K562 (cell line): ENCODE data around the gene KCND1. TPM values are rescaled to one million over a fixed set of nuclear protein-coding genes. Genes with fewer than 3 reads are reported as not detected.

ENCODE experiments used
- ADNP ChIP-seq: fragments of 200-800 bp; sonication (Bioruptor generic); IDR thresholded peaks from 2 replicates; pipeline ENCODE4 v1.6.1; 2016; ENCODE audit warnings: missing genetic modification characterization, missing compliant biosample characterization
- CBFA2T2 ChIP-seq: fragments of 450-650 bp; conservative IDR thresholded peaks from 2 replicates; pipeline ENCODE4 v1.6.1; 2017; ENCODE audit warnings: mild to moderate bottlenecking
- CBFB ChIP-seq: sonication (generic); formaldehyde crosslinking; IDR thresholded peaks from 2 replicates; pipeline ENCODE4 v1.4.0; 2020; ENCODE audit warnings: mild to moderate bottlenecking, missing genetic modification reagents
- CC2D1A ChIP-seq: fragments of 450-650 bp; IDR thresholded peaks from 2 replicates; pipeline ENCODE4 v1.6.1; 2017; ENCODE audit warnings: mild to moderate bottlenecking
- DMBX1 ChIP-seq: fragments of 250-450 bp; sonication (Bioruptor Pico); IDR thresholded peaks from 2 replicates; pipeline ENCODE4 v1.8.0; 2022; ENCODE audit warnings: inconsistent platforms, mild to moderate bottlenecking, moderate library complexity, borderline replicate concordance
- EGR1 ChIP-seq: fragments of 450-650 bp; conservative IDR thresholded peaks from 2 replicates; pipeline ENCODE4 v1.6.1; 2017; ENCODE audit warnings: mild to moderate bottlenecking
- KLF13 ChIP-seq: fragments of 450-650 bp; IDR thresholded peaks from 2 replicates; pipeline ENCODE4 v1.6.1; 2016; ENCODE audit warnings: missing genetic modification characterization, low read depth, mild to moderate bottlenecking, missing compliant biosample characterization, moderate library complexity, borderline replicate concordance
- MAZ ChIP-seq, 2 experiments: fragments of 450-650 bp in 1 of 2; sonication (generic) in 1 of 2; formaldehyde crosslinking; IDR thresholded peaks in 1 of 2; conservative IDR thresholded peaks in 1 of 2; 2 replicates each; pipeline versions ENCODE4 v1.4.0 to v1.5.0; 2020; ENCODE audit warnings: mild to moderate bottlenecking in 1 of 2, missing genetic modification reagents in 1 of 2
- NFIC ChIP-seq: fragments of 450-650 bp; IDR thresholded peaks from 2 replicates; pipeline ENCODE4 v1.6.1; 2017; ENCODE audit warnings: mild to moderate bottlenecking, inconsistent platforms
- NR4A1 ChIP-seq, 2 experiments: fragments of 250-450 bp in 1 of 2; fragments of 450-650 bp in 1 of 2; sonication (Bioruptor Pico) in 1 of 2; IDR thresholded peaks; 2 replicates each; pipeline versions ENCODE4 v1.4.0 to v1.6.1; 2016 to 2020; ENCODE audit warnings: mild to moderate bottlenecking in 2 of 2, missing compliant biosample characterization in 1 of 2, missing genetic modification characterization in 1 of 2, moderate library complexity in 1 of 2
- PRPF4 ChIP-seq: fragments of 200-400 bp; formaldehyde crosslinking; IDR thresholded peaks from one replicate; pipeline ENCODE4 v1.6.1; 2017; ENCODE audit warnings: low read length, low read depth, mild to moderate bottlenecking; ENCODE audit not compliant: insufficient read depth, poor library complexity, severe bottlenecking
- RCOR1 ChIP-seq, 2 experiments: IDR thresholded peaks; 2 replicates each; pipeline ENCODE4 v1.6.1; 2012; ENCODE audit warnings: low read depth in 2 of 2, low read length in 2 of 2, borderline replicate concordance in 1 of 2, improper control_type of control experiment in 1 of 2
- RUNX1 ChIP-seq: sonication (generic); IDR thresholded peaks from 2 replicates; pipeline ENCODE4 v1.6.1; 2016; ENCODE audit warnings: antibody characterized with exemption, low read depth
- SRF ChIP-seq, 2 experiments: fragments of 250-450, 450-650 bp in 1 of 2; sonication (Bioruptor Pico) in 1 of 2; sonication (generic) in 1 of 2; formaldehyde crosslinking; IDR thresholded peaks; 2 replicates each; pipeline versions ENCODE4 v1.5.0 to v1.5.1; 2020 to 2022; ENCODE audit warnings: mild to moderate bottlenecking in 1 of 2, missing genetic modification reagents in 1 of 2
- TEAD1 ChIP-seq, 2 experiments: fragments of 450-650 bp in 1 of 2; sonication (generic) in 1 of 2; formaldehyde crosslinking; IDR thresholded peaks; 2 replicates each; pipeline versions ENCODE4 v1.4.0 to v1.8.0; 2020 to 2022; ENCODE audit warnings: mild to moderate bottlenecking in 2 of 2, missing genetic modification reagents in 1 of 2
- YY1 ChIP-seq, 3 experiments: IDR thresholded peaks; 2 replicates each; pipeline ENCODE4 v1.6.1; 2011; ENCODE audit warnings: low read length in 2 of 3, mild to moderate bottlenecking in 2 of 3, moderate library complexity in 2 of 3, borderline replicate concordance in 1 of 3, control low read depth in 1 of 3, low read depth in 1 of 3; ENCODE audit not compliant: insufficient read depth in 3 of 3, insufficient replicate concordance in 2 of 3, control insufficient read depth in 1 of 3, insufficient read length in 1 of 3; ENCODE audit errors: extremely low read depth in 1 of 3
- ZNF143 ChIP-seq: sonication (generic); formaldehyde crosslinking; IDR thresholded peaks from 2 replicates; pipeline ENCODE4 v1.9.0; 2022; ENCODE audit warnings: mild to moderate bottlenecking, missing genetic modification reagents
- ZNF263 ChIP-seq: sonication (generic); formaldehyde crosslinking; IDR thresholded peaks from 2 replicates; pipeline ENCODE4 v1.8.0; 2022; ENCODE audit warnings: mild to moderate bottlenecking, missing genetic modification reagents, borderline replicate concordance
- ZNF41 ChIP-seq: fragments of 250-450 bp; sonication (Bioruptor Pico); conservative IDR thresholded peaks from 2 replicates; pipeline ENCODE4 v1.4.0; 2020; ENCODE audit warnings: mild to moderate bottlenecking
- polyA plus RNA-seq, 8 experiments: library from polyadenylated mRNA; depleted of rRNA in 4 of 8; stranded (reverse) in 5 of 8; unstranded in 3 of 8; fragments of >200 nt; fragmentation: Nextera tagmentation in 2 of 8; fragmentation: Illumina TruSeq in 1 of 8; extraction: Ambion mirVana in 2 of 8; extraction: Trizol in 1 of 8; gene quantifications; 2 replicates each; pipeline versions ENCODE4 v1.2.1 to v1.2.3, GENCODE V29; 2011 to 2014; ENCODE audit warnings: inconsistent platforms in 1 of 8, missing spikeins in 1 of 8
- total RNA-seq, 7 experiments: library from RNA; depleted of rRNA in 6 of 7; stranded (reverse); fragments of >200 nt in 6 of 7; fragmentation: Illumina TruSeq in 2 of 7; extraction: Trizol in 2 of 7; gene quantifications; 2 replicates each; pipeline versions ENCODE4 v1.2.1 to v1.2.3, GENCODE V29; 2011 to 2021; ENCODE audit warnings: low replicate concordance in 1 of 7
- TF ChIP-seq, protein P1 (sequence below), 2 experiments: fragments of 450-650 bp in 1 of 2; IDR thresholded peaks; 2 replicates each; pipeline ENCODE4 v1.6.1; 2011 to 2017; ENCODE audit warnings: low read depth in 2 of 2, antibody characterized with exemption in 1 of 2, borderline replicate concordance in 1 of 2, low read length in 1 of 2, mild to moderate bottlenecking in 1 of 2, mixed read lengths in 1 of 2; ENCODE audit not compliant: control insufficient read depth in 1 of 2
- TF ChIP-seq, protein P2 (sequence below): fragments of 450-650 bp; formaldehyde crosslinking; IDR thresholded peaks from 2 replicates; pipeline ENCODE4 v1.4.0; 2020; ENCODE audit warnings: mild to moderate bottlenecking, moderate library complexity

KCND1 gene
- total and polyA plus RNA-seq, 9 of the 15 experiments (the other 6 are each of a cell fraction or from before 2014, with no cell fraction given) = 0.06 to 0.83 (median 0.39) TPM; not detected in 1

DNA sequence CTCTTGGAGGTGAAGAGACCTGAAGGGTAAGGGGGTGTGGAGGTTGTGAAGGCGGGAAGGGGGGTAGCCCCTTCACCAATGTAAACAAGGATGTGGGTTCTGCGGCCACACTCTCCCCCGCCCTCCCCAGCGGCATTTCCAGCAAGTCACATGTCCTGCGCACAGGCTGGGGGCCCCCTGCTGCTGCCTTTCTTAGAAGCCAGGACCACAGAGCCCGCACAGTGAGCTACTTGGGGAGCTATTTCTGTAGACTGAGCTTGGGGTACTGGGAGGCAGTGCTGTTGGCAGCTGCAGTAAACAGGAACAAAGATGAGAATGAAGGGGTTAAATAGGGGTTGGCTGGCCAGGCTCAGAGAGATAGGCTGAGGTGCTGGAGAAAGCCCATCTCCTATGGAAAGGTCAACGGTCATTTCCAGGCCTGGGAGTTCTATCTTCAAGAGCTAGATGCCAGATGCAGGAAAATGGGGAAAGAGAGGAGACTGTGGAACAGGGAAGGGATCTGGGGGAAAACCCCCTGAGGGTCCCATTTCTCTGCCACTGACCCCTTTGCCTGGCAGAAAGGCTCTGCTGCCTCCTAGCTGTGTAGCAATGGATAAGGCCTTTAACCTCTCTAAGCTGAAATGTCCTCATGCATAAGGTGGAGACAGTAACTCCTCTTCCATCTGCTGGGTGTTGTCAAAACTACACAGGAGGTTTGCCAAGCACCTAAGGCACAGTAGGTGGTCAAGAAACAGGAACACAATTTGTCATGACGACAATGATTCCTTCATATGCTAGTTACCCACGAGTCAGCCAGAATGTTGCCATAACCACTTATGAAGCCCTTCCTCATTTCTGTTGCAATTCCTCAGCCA is 34.4 kb downstream of the KCND1 start (continued):
- TF ChIP-seq RCOR1 (IDR thresholded peaks at IDR 0.05; ENCODE audit: borderline replicate concordance in 1 of 2, low read depth in 2 of 2, low read length in 2 of 2) = peak in 1 of 2 experiments; percentile 78; a peak in 2 of 4 replicates
- TF ChIP-seq NFIC = no peak
- TF ChIP-seq, protein P1, sequence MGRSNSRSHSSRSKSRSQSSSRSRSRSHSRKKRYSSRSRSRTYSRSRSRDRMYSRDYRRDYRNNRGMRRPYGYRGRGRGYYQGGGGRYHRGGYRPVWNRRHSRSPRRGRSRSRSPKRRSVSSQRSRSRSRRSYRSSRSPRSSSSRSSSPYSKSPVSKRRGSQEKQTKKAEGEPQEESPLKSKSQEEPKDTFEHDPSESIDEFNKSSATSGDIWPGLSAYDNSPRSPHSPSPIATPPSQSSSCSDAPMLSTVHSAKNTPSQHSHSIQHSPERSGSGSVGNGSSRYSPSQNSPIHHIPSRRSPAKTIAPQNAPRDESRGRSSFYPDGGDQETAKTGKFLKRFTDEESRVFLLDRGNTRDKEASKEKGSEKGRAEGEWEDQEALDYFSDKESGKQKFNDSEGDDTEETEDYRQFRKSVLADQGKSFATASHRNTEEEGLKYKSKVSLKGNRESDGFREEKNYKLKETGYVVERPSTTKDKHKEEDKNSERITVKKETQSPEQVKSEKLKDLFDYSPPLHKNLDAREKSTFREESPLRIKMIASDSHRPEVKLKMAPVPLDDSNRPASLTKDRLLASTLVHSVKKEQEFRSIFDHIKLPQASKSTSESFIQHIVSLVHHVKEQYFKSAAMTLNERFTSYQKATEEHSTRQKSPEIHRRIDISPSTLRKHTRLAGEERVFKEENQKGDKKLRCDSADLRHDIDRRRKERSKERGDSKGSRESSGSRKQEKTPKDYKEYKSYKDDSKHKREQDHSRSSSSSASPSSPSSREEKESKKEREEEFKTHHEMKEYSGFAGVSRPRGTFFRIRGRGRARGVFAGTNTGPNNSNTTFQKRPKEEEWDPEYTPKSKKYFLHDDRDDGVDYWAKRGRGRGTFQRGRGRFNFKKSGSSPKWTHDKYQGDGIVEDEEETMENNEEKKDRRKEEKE (IDR thresholded peaks at IDR 0.05; ENCODE audit: borderline replicate concordance in 1 of 2, control insufficient read depth in 1 of 2, low read depth in 2 of 2, low read length in 1 of 2) = no peak
- peak; percentile 52; the same call in 1 of the 2 replicates for TF ChIP-seq KLF13 (tag)
- no peak for TF ChIP-seq PRPF4
- no peak for TF ChIP-seq SRF (CRISPR knock-in tag; IDR thresholded peaks at IDR 0.05)
- TF ChIP-seq TEAD1 (CRISPR knock-in tag; IDR thresholded peaks at IDR 0.05) = peak in 1 of 2 experiments; percentile 11; a peak in 1 of 4 replicates
- TF ChIP-seq MAZ (CRISPR knock-in tag; conservative IDR thresholded peaks at IDR 0.05 in 1 of 2, IDR thresholded peaks at IDR 0.05 in 1 of 2) = peak; percentile 75 to 86; a peak in 3 of 4 replicates
- no peak for TF ChIP-seq YY1 (IDR thresholded peaks at IDR 0.05; ENCODE audit: borderline replicate concordance in 1 of 3, control insufficient read depth in 1 of 3, extremely low read depth in 1 of 3, insufficient read depth in 3 of 3, insufficient read length in 1 of 3, insufficient replicate concordance in 2 of 3, low read depth in 1 of 3, low read length in 2 of 3)
- no peak for TF ChIP-seq ZNF143 (CRISPR knock-in tag)
- TF ChIP-seq, protein P2, sequence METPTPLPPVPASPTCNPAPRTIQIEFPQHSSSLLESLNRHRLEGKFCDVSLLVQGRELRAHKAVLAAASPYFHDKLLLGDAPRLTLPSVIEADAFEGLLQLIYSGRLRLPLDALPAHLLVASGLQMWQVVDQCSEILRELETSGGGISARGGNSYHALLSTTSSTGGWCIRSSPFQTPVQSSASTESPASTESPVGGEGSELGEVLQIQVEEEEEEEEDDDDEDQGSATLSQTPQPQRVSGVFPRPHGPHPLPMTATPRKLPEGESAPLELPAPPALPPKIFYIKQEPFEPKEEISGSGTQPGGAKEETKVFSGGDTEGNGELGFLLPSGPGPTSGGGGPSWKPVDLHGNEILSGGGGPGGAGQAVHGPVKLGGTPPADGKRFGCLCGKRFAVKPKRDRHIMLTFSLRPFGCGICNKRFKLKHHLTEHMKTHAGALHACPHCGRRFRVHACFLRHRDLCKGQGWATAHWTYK (CRISPR knock-in tag) = no peak; the same call in 1 of the 2 replicates
- no peak for TF ChIP-seq ADNP (tag)
- peak; percentile 58 for TF ChIP-seq EGR1
- no peak for TF ChIP-seq CC2D1A
- TF ChIP-seq CBFA2T2 = peak; percentile 58
- peak; percentile 98 for TF ChIP-seq RUNX1
- peak; percentile 63; the same call in 1 of the 2 replicates for TF ChIP-seq DMBX1 (CRISPR knock-in tag)
- peak; percentile 99 for TF ChIP-seq CBFB (CRISPR knock-in tag)
- no peak for TF ChIP-seq NR4A1 (CRISPR knock-in tag; IDR thresholded peaks at IDR 0.05)
- TF ChIP-seq NR4A1 (tag; IDR thresholded peaks at IDR 0.05) = peak; percentile 74
- TF ChIP-seq ZNF41 = no peak
- TF ChIP-seq ZNF263 (CRISPR knock-in tag) = no peak
